GM12872 (cell line): ENCODE data around the gene ZRANB3.

Experiments used
- TF ChIP-seq, protein P1 (sequence below): IDR thresholded peaks from 3 replicates; pipeline ENCODE4 v1.5.1; 2011; ENCODE audit warnings: low read depth, mild to moderate bottlenecking, low read length, moderate library complexity; ENCODE audit not compliant: insufficient read depth

Gene ZRANB3

DNA sequence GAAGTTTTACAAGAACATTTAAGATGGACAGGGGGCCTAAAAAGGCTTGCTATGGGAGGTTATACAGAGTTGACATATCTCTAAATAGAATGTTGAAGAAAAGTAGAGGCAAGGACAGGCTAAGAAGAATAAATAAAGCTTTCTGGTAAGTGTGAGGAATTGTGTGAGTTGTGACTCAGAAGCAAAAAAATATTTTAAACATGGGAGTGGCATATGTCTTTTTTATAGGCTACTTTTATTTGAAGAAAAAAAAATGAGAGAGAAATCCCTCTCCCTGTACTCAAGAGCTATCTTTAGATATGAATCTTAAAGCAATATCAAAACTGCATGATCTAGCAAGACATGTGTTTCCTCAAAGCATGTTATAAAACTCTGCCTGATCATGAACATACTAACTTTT is 437.8 kb downstream of the ZRANB3 start:
- TF ChIP-seq, protein P1, sequence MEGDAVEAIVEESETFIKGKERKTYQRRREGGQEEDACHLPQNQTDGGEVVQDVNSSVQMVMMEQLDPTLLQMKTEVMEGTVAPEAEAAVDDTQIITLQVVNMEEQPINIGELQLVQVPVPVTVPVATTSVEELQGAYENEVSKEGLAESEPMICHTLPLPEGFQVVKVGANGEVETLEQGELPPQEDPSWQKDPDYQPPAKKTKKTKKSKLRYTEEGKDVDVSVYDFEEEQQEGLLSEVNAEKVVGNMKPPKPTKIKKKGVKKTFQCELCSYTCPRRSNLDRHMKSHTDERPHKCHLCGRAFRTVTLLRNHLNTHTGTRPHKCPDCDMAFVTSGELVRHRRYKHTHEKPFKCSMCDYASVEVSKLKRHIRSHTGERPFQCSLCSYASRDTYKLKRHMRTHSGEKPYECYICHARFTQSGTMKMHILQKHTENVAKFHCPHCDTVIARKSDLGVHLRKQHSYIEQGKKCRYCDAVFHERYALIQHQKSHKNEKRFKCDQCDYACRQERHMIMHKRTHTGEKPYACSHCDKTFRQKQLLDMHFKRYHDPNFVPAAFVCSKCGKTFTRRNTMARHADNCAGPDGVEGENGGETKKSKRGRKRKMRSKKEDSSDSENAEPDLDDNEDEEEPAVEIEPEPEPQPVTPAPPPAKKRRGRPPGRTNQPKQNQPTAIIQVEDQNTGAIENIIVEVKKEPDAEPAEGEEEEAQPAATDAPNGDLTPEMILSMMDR = no peak

DNA sequence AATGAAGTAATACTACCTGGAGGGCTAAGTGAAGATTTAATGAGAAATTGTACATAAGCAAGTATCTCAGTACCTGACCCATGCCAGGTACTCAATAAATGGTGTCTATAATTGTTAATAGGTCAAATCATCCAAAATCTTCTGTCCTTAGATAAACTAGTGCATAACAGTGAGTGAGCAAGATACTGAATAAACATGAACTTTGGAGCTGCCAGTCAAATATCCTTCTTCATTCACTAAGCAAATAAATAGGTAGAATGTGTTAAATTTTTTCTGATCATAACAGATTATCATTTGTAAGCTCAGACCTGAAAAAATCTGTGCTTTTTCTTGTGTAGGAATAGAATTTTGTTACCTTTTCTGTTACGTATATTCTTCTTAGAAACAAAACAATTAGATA is 439.3 kb downstream of the ZRANB3 start:
- TF ChIP-seq, protein P1 = no peak
